Kidney (tissue), 14 donors: ENCODE measurements around the gene SLC12A6. TPM values are rescaled to one million over a fixed set of nuclear protein-coding genes. Genes with fewer than 3 reads are reported as not detected.

Source experiments
- DNase-seq, 5 donors: peaks; one replicate each; pipeline ENCODE4 v3.0.0-alpha.2; 2013 to 2020
- FAIRE-seq: peaks from 2 replicates; lab custom pipeline; 2012; peaks lifted over from hg19 to GRCh38; lab: Jason Lieb, UNC
- H3K27ac ChIP-seq, 2 donors: one replicate each; pipeline ENCODE4 v1.7.0; 2013; ENCODE audit warnings: low read depth in 2 of 2, low read length in 2 of 2, inconsistent platforms in 1 of 2
- H3K27me3 ChIP-seq: one replicate; pipeline ENCODE4 v1.7.1; 2013; ENCODE audit warnings: low read length, inconsistent platforms; ENCODE audit not compliant: control insufficient read depth, insufficient read depth
- H3K36me3 ChIP-seq, 3 donors: one replicate each; pipeline versions ENCODE4 v1.7.0 to v1.7.1; 2013; ENCODE audit warnings: low read length in 3 of 3, control low read depth in 1 of 3, inconsistent platforms in 1 of 3; ENCODE audit not compliant: insufficient read depth in 3 of 3, control insufficient read depth in 2 of 3
- H3K4me1 ChIP-seq, 3 donors: one replicate each; pipeline versions ENCODE4 v1.7.0 to v1.7.1; 2013; ENCODE audit warnings: low read length in 3 of 3, inconsistent platforms in 1 of 3, low read depth in 1 of 3; ENCODE audit not compliant: control insufficient read depth in 2 of 3, insufficient read depth in 2 of 3
- H3K4me3 ChIP-seq, 3 donors: one replicate each; pipeline versions ENCODE4 v1.7.0 to v1.8.1; 2013; ENCODE audit warnings: low read length in 3 of 3, control low read depth in 1 of 3, inconsistent platforms in 1 of 3
- H3K9ac ChIP-seq, 3 donors: one replicate each; pipeline versions ENCODE4 v1.7.0 to v1.7.1; 2013; ENCODE audit warnings: low read length in 3 of 3, control low read depth in 1 of 3, inconsistent platforms in 1 of 3
- H3K9me3 ChIP-seq, 3 donors: one replicate each; pipeline versions ENCODE4 v1.7.0 to v1.7.1; 2013; ENCODE audit warnings: low read length in 3 of 3, control low read depth in 1 of 3, inconsistent platforms in 1 of 3; ENCODE audit not compliant: control insufficient read depth in 2 of 3, insufficient read depth in 1 of 3
- CTCF ChIP-seq: IDR thresholded peaks from 3 replicates; pipeline ENCODE4 v1.5.1; 2012; ENCODE audit warnings: mild to moderate bottlenecking, moderate library complexity, borderline replicate concordance; ENCODE audit not compliant: insufficient read depth; ENCODE audit errors: extremely low read depth
- intact Hi-C: fragments of 100-400 bp; cut with DNase I; formaldehyde crosslinking; loops from one replicate; pipeline ENCODE4 v1.11.1; 2022
- polyA plus RNA-seq: library from polyadenylated mRNA; stranded (reverse); fragments of 350-450 nt; fragmentation: Illumina TruSeq; extraction: RNeasy Lipid Tissue Mini Kit (QIAGEN cat#74804); gene quantifications from one replicate; pipeline ENCODE4 v1.2.3, GENCODE V29; 2014; ENCODE audit warnings: low read depth, low replicate concordance; ENCODE audit not compliant: insufficient read depth
- total RNA-seq: library from RNA; stranded (reverse); fragmentation: NEBNext Ultra II Directional; extraction: Animal tissue kit (Norgen Biotek cat#: 25700); gene quantifications from one replicate; pipeline ENCODE4 v1.2.1, GENCODE V29; 2021
- donor health status: control.
- donor health status: control.
- donor health status: control.
- donor health status: control.
- donor health status: control.
- donor health status: DM: yes; HTN: yes; CAD: no.
- donor health status: Normal renal cell carcinoma (clear cell type).

Gene SLC12A6
- total and polyA plus RNA-seq, 2 donors from 2014 or later = 6.7 to 22.6 TPM

- FAIRE-seq (no peak), DNase-seq (no peak)
- intact Hi-C loops = no loop called here
- Histone ChIP-seq H3K36me3 (no peaks in the 10 kb centered on the region), H3K27ac (no peak overlapping the region), H3K27me3 (no peaks in the 10 kb centered on the region), H3K4me3 (no peak overlapping the region), H3K9ac (no peak overlapping the region), H3K4me1 (no peaks in the 10 kb centered on the region), H3K9me3 (no peaks in the 10 kb centered on the region)
- TF ChIP-seq CTCF = no peak
These were observed 26.0 kb downstream of the SLC12A6 start for GRCh38 chr15:34311563-34311962.

- TF ChIP-seq CTCF = no peak
- H3K27ac ChIP-seq = no peak overlapping the region
- no peak for DNase-seq
- intact Hi-C loops = no loop called here
- H3K9me3 ChIP-seq = no peaks in the 10 kb centered on the region
- H3K9ac ChIP-seq = no peak overlapping the region
- no peaks in the 10 kb centered on the region for H3K36me3 ChIP-seq
- no peak overlapping the region for H3K4me3 ChIP-seq
- H3K4me1 ChIP-seq = no peaks in the 10 kb centered on the region
- no peak for FAIRE-seq
- H3K27me3 ChIP-seq = no peaks in the 10 kb centered on the region
These were observed 33.0 kb downstream of the SLC12A6 start for GRCh38 chr15:34304613-34305012.

- TF ChIP-seq CTCF = no peak
- Histone ChIP-seq H3K27ac (no peak overlapping the region), H3K36me3 (no peaks in the 10 kb centered on the region), H3K4me1 (no peaks in the 10 kb centered on the region), H3K27me3 (no peaks in the 10 kb centered on the region), H3K9ac (no peak overlapping the region), H3K4me3 (no peak overlapping the region), H3K9me3 (no peaks in the 10 kb centered on the region)
- FAIRE-seq (no peak), DNase-seq (no peak)
- intact Hi-C loops = no loop called here
These were observed 36.5 kb downstream of the SLC12A6 start for GRCh38 chr15:34301058-34301457.

GRCh38 chr15:34297059-34297458, 40.5 kb downstream of the SLC12A6 start:
- no peaks in the 10 kb centered on the region for H3K27me3 ChIP-seq
- H3K9ac ChIP-seq = no peak overlapping the region
- no peak overlapping the region for H3K4me3 ChIP-seq
- intact Hi-C loops = no loop called here
- no peaks in the 10 kb centered on the region for H3K9me3 ChIP-seq
- DNase-seq (no peak), FAIRE-seq (no peak)
- no peak for TF ChIP-seq CTCF
- H3K36me3 ChIP-seq = no peaks in the 10 kb centered on the region
- no peak overlapping the region for H3K27ac ChIP-seq
- H3K4me1 ChIP-seq = no peaks in the 10 kb centered on the region
